Neuron (in vitro differentiated cells): ENCODE data around the gene MKNK2.

Source experiments
- H2AFZ ChIP-seq: one replicate; pipeline ENCODE4 v1.6.1; 2013; ENCODE audit warnings: low read depth, mild to moderate bottlenecking, inconsistent platforms, low read length, moderate library complexity
- H3K27me3 ChIP-seq: one replicate; pipeline ENCODE4 v1.6.1; 2013; ENCODE audit warnings: low read length; ENCODE audit not compliant: insufficient read depth
- H3K36me3 ChIP-seq: one replicate; pipeline ENCODE4 v1.6.1; 2013; ENCODE audit warnings: low read length; ENCODE audit not compliant: insufficient read depth
- H3K4me1 ChIP-seq: one replicate; pipeline ENCODE4 v1.6.1; 2013; ENCODE audit warnings: low read length; ENCODE audit not compliant: insufficient read depth
- H3K4me3 ChIP-seq: 2 replicates; pipeline ENCODE4 v1.5.1; 2013; ENCODE audit warnings: mild to moderate bottlenecking, low read length, moderate library complexity
- H3K9me3 ChIP-seq: one replicate; pipeline ENCODE4 v1.6.1; 2013; ENCODE audit warnings: low read length

MKNK2 gene

GRCh38 chr19:2048104-2048958 lies 2.7 kb downstream of the MKNK2 start:
- Histone ChIP-seq H3K4me3 (no peak overlapping the region), H2AFZ (no peak overlapping the region), H3K36me3 (peaks cover 38% of the 10 kb centered on the region), H3K4me1 (peaks cover 24% of the 10 kb centered on the region), H3K27me3 (no peaks in the 10 kb centered on the region), H3K9me3 (no peaks in the 10 kb centered on the region)

DNA sequence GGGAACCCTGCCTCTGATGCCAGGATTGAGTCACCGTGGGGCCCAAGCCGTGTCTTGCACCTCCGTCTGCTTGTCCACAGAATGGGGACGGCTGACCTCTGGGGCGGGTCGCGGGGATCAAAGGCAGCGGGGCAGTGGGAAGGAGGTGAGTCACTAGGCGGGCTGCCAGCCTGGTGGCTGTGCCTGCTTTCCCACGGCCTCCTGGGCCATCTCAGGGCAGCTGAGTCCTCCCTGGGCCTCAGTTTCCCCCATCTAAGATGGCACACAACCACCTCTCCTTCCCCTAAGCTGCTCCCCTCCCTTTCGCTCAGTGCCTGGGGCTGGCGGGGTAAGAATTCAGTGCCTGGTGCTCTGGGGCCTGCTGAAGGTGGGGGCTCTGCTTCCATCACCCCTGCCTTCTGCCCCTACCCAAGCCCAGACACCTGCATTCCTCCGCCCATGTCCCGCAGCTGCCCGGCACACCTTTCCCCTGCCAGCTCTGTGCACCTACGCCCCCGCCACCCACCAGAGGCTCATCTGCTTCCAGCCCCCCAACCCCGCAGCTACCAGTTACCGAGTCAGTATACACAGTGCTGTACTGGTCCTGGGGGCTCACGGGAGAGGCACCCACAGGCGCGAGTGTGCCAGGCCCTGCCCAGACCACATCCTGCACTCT lies 3.5 kb downstream of the MKNK2 start:
- no peak overlapping the region for H3K4me3 ChIP-seq
- H3K27me3 ChIP-seq: no peaks in the 10 kb centered on the region
- peaks cover 24% of the 10 kb centered on the region for H3K4me1 ChIP-seq
- no peak overlapping the region for H2AFZ ChIP-seq
- H3K36me3 ChIP-seq: peaks cover 46% of the 10 kb centered on the region
- H3K9me3 ChIP-seq: no peaks in the 10 kb centered on the region

GRCh38 chr19:2047076-2047448 lies 4.0 kb downstream of the MKNK2 start:
- Histone ChIP-seq H3K4me3 (no peak overlapping the region), H3K9me3 (no peaks in the 10 kb centered on the region), H3K27me3 (no peaks in the 10 kb centered on the region), H2AFZ (no peak overlapping the region), H3K4me1 (peaks cover 24% of the 10 kb centered on the region), H3K36me3 (peaks cover 51% of the 10 kb centered on the region)

- Histone ChIP-seq H2AFZ (no peak overlapping the region), H3K36me3 (peaks cover 56% of the 10 kb centered on the region), H3K27me3 (no peaks in the 10 kb centered on the region), H3K4me3 (no peak overlapping the region), H3K4me1 (peaks cover 21% of the 10 kb centered on the region), H3K9me3 (no peaks in the 10 kb centered on the region)
Observed at GRCh38 chr19:2046046-2046907, 4.8 kb downstream of the MKNK2 start.

- H3K4me1 ChIP-seq: peaks cover 21% of the 10 kb centered on the region
- no peak overlapping the region for H2AFZ ChIP-seq
- H3K9me3 ChIP-seq: no peaks in the 10 kb centered on the region
- H3K27me3 ChIP-seq: no peaks in the 10 kb centered on the region
- peaks cover 63% of the 10 kb centered on the region for H3K36me3 ChIP-seq
- no peak overlapping the region for H3K4me3 ChIP-seq
Observed at GRCh38 chr19:2045501-2046045, 5.5 kb downstream of the MKNK2 start.

- Histone ChIP-seq H3K9me3 (no peaks in the 10 kb centered on the region), H3K36me3 (peaks cover 70% of the 10 kb centered on the region), H3K4me1 (peaks cover 16% of the 10 kb centered on the region), H2AFZ (no peak overlapping the region), H3K27me3 (no peaks in the 10 kb centered on the region), H3K4me3 (no peak overlapping the region)
Observed at GRCh38 chr19:2044709-2045500, 6.1 kb downstream of the MKNK2 start.

DNA sequence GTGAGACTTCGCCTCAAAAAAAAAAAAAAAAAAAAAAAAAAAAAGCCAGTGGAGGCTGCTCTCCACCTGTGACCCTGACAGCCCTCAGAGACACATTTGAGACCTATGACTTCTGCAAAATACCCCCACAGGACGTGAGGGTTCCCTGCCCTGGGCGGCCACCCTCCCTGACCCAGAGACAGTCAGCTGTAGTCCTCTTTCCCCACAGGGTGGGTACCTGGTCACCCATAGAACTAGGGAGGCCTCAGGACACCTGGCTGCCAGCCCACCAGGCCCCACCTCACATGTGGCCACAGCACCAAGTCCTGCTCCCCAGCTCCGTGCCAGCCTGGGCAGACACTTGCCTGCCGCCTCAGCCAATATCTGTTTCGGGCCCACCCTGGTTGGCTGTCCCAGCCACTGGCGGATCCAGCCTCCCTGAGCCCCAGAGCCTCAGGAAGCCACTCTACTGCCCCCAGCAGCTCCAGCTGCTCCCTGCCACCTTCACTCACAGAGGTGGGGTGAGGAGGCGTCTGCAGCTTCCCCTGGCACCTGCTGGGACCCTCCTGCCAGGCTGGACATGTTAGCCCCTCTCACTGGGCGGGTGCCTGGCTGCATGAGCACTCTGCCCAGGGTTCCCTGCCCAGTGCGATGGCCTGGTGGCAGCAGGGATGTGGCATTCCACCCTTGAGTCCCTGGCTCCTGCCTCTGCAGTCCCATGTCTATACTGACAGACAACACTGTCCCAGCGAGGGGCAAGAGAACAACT lies 6.9 kb downstream of the MKNK2 start:
- Histone ChIP-seq H2AFZ (no peak overlapping the region), H3K4me1 (peaks cover 8% of the 10 kb centered on the region), H3K36me3 (peaks cover 69% of the 10 kb centered on the region), H3K27me3 (no peaks in the 10 kb centered on the region), H3K4me3 (no peak overlapping the region), H3K9me3 (no peaks in the 10 kb centered on the region)

GRCh38 chr19:2043251-2043641 lies 7.8 kb downstream of the MKNK2 start:
- no peaks in the 10 kb centered on the region for H3K27me3 ChIP-seq
- H2AFZ ChIP-seq: no peak overlapping the region
- peaks cover under 1% of the 10 kb centered on the region for H3K4me1 ChIP-seq
- no peak overlapping the region for H3K4me3 ChIP-seq
- peaks cover 67% of the 10 kb centered on the region for H3K36me3 ChIP-seq
- H3K9me3 ChIP-seq: no peaks in the 10 kb centered on the region

DNA sequence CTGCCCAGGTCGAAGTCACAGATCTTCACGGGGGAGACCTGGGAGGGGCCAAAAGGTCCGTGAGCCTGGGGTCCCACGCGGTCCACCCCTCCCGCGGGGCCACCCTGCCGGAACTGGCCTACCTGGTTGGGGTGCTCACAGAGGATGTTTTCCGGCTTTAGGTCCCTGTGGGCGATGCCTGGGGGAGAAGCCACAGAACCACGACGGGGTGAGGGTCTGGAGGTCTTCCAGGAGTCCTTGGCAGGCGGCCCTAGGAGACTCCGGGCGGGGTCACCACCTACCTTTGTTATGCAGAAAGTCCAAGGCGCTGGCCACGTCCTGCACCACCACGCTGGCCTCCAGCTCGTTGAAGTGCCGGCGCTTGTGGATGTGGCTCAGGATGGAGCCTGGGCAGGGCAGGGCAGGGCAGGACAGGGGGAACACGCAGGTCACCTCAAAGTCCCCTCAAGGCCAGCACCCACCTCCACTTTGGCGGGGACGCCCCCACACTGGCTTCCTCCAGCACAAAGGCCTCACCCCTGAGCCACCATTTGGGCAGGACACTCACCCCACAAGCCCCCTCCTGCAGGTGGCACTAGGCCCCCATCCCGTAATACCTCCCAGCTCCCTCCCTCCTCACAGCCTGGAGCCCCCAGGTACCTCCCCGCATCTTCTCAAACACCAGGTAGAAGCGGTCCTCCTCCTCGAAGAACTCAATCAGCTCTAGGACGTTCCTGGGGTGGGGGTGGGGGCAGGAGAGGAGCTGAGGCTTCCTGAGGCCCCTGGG lies 8.4 kb downstream of the MKNK2 start:
- no peaks in the 10 kb centered on the region for H3K9me3 ChIP-seq

GRCh38 chr19:2041683-2042484 lies 9.2 kb downstream of the MKNK2 start:
- no peaks in the 10 kb centered on the region for H3K27me3 ChIP-seq
- H2AFZ ChIP-seq: no peak overlapping the region
- no peak overlapping the region for H3K4me3 ChIP-seq
- H3K36me3 ChIP-seq: peaks cover 62% of the 10 kb centered on the region
- no peaks in the 10 kb centered on the region for H3K4me1 ChIP-seq
- no peaks in the 10 kb centered on the region for H3K9me3 ChIP-seq

More for the DNA sequence above, 8.4 kb downstream of the MKNK2 start:
- no peaks in the 10 kb centered on the region for H3K27me3 ChIP-seq
- peaks cover 67% of the 10 kb centered on the region for H3K36me3 ChIP-seq
- no peaks in the 10 kb centered on the region for H3K4me1 ChIP-seq
- H2AFZ ChIP-seq: no peak overlapping the region
- no peak overlapping the region for H3K4me3 ChIP-seq

- H2AFZ ChIP-seq: no peak overlapping the region
- H3K4me3 ChIP-seq: no peak overlapping the region
- peaks cover 58% of the 10 kb centered on the region for H3K36me3 ChIP-seq
Observed at GRCh38 chr19:2041433-2041682, 9.7 kb downstream of the MKNK2 start.

More at GRCh38 chr19:2041433-2041682, 9.7 kb downstream of the MKNK2 start:
- H3K4me1 ChIP-seq: no peaks in the 10 kb centered on the region
- H3K9me3 ChIP-seq: no peaks in the 10 kb centered on the region
- no peaks in the 10 kb centered on the region for H3K27me3 ChIP-seq
